Measurements from ENCODE around the gene FLT1. TPM values are rescaled to one million over a fixed set of nuclear protein-coding genes. Genes with fewer than 3 reads are reported as not detected.

FLT1 gene
- total RNA-seq, 1 experiment from 2014 or later = 1.6 TPM

- Histone ChIP-seq H3K4me1 (replicated peaks) (no peaks in the 10 kb centered on the region), H3K9me3 (replicated peaks) (no peaks in the 10 kb centered on the region), H3K27ac (no peak overlapping the region), H3K27me3 (replicated peaks) (no peaks in the 10 kb centered on the region), H3K4me3 (no peak overlapping the region), H3K36me3 (no peaks in the 10 kb centered on the region)
- DNase-seq (ENCODE audit: low read depth in 1 of 2, low spot score in 2 of 2) = no peak
Observed at GRCh38 chr13:28435917-28436316, 59.0 kb downstream of the FLT1 start.

GRCh38 chr13:28434926-28435325 is 60.0 kb downstream of the FLT1 start:
- H3K27me3 ChIP-seq (replicated peaks) = no peaks in the 10 kb centered on the region
- H3K9me3 ChIP-seq (replicated peaks) = no peaks in the 10 kb centered on the region
- H3K4me1 ChIP-seq (replicated peaks) = no peaks in the 10 kb centered on the region
- DNase-seq (ENCODE audit: low read depth in 1 of 2, low spot score in 2 of 2) = no peak
- H3K27ac ChIP-seq = no peak overlapping the region
- H3K4me3 ChIP-seq = no peak overlapping the region
- H3K36me3 ChIP-seq = no peaks in the 10 kb centered on the region

DNA sequence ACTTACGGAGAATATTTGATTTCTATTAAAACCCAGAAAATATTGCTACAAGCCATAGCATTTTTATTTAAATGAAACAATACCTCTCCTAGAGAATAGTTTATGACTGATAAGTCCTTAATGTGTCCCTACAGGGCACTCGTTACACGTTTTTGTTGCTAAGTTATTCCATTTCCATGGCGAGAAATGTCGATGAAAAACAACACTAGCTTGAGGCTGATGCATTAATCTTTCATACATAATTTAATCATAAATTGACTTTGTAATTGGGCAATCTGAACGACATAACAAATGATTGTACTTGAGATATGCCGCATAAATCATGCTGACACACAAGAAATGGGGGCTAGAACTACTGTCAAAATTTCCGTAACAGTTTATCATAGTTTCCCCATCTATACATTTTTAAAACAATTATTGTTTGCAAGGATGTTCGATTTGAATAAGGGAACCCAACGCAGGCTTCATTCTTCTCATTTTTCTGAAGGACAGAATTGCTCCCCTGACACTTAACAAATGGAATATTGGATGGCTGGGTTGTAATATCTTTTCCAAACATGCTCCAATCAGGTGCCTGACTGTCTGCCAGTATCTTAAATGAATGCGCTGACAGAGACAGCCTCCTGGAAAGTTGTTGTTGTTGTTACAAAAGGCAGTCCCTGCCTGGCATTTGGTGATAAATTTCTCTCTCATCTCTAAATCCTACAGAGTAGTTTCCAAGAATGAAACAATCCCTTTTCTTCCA is 61.9 kb downstream of the FLT1 start:
- Histone ChIP-seq H3K27ac (no peak overlapping the region), H3K4me3 (no peak overlapping the region), H3K36me3 (no peaks in the 10 kb centered on the region), H3K4me1 (replicated peaks) (no peaks in the 10 kb centered on the region), H3K27me3 (replicated peaks) (no peaks in the 10 kb centered on the region), H3K9me3 (replicated peaks) (no peaks in the 10 kb centered on the region)
- no peak for DNase-seq (ENCODE audit: low read depth in 1 of 2, low spot score in 2 of 2)

DNA sequence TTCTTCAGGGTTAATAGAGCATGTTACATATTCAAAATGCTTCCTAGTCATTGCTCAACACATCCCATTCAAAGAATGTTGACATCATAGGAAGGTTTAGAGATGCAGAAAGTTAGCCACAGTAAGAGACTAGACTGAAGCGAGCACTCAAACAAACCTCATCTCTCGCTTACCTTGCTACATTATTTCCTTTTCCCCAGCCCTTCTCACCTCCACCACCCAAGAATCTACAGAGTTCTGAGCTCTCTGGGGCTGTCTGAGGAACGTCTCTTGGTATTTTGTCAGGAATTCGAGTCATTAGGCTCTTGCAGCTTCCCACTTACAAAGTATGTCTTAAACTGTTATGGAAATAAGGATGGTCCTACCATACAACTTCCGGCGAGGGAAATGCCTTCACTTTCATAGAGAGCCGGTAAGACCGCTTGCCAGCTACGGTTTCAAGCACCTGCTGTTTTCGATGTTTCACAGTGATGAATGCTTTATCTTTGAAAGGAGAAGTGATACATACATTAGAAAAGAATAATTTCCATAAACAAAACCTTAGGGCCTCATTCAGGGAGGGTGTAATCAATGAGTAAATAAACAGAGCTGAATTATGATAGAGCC is 65.1 kb downstream of the FLT1 start:
- Histone ChIP-seq H3K4me1 (replicated peaks) (0 out of 2 replicates have a peak, but pooled peaks cover 7% of the 10 kb centered on the region), H3K4me3 (no peak overlapping the region), H3K27me3 (replicated peaks) (no peaks in the 10 kb centered on the region), H3K27ac (no peak overlapping the region), H3K9me3 (replicated peaks) (no peaks in the 10 kb centered on the region), H3K36me3 (no peaks in the 10 kb centered on the region)
- no peak for DNase-seq (ENCODE audit: low read depth in 1 of 2, low spot score in 2 of 2)

- no peak overlapping the region for H3K4me3 ChIP-seq
- no peaks in the 10 kb centered on the region for H3K36me3 ChIP-seq
- DNase-seq (ENCODE audit: low read depth in 1 of 2, low spot score in 2 of 2) = no peak
- no peaks in the 10 kb centered on the region for H3K27me3 ChIP-seq (replicated peaks)
- 0 out of 2 replicates have a peak, but pooled peaks cover 7% of the 10 kb centered on the region for H3K4me1 ChIP-seq (replicated peaks)
- H3K27ac ChIP-seq = no peak overlapping the region
- H3K9me3 ChIP-seq (replicated peaks) = no peaks in the 10 kb centered on the region
Observed at GRCh38 chr13:28429096-28429495, 65.8 kb downstream of the FLT1 start.

DNA sequence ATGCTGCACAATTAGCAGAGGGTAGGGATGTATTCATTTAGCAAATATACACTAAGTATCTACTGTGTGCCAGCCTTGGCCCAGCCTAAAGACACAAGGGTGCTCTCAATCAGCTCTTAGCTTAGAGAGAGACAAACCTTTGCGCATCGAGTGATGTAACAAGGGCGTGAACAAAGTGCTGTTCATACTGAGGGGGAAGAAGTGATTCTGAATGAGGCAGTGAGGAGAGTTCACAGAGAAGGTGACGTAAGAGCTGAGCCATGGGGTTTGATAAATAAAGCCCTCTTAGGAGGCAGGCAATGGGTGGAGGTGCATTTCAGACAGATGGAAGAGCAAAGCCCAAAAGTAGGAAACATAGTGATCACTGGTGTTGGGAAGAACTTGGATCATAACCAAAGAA is 68.5 kb downstream of the FLT1 start:
- no peaks in the 10 kb centered on the region for H3K36me3 ChIP-seq
- no peaks in the 10 kb centered on the region for H3K9me3 ChIP-seq (replicated peaks)
- no peak overlapping the region for H3K27ac ChIP-seq
- H3K4me1 ChIP-seq (replicated peaks) = 0 out of 2 replicates have a peak, but pooled peaks cover 7% of the 10 kb centered on the region
- no peak for DNase-seq (ENCODE audit: low read depth in 1 of 2, low spot score in 2 of 2)
- H3K27me3 ChIP-seq (replicated peaks) = no peaks in the 10 kb centered on the region
- H3K4me3 ChIP-seq = no peak overlapping the region

DNA sequence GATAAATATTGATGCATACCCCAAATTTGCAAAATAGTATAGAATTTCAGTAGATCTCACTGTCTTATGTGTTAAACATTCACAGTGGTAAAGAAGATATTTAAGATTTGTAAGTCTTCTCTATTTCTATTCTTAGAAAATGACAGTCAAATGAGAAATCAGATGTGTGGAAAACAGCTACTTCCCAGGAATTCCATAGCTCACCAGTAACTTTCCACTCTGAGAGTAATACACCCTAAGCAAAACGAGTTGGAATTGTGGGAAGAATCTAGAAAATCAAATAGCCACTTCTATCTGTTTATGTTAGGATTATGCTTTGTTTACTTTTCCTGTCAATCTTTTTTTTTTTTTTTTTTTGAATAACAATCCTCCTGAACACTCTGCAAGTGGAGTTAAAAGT is 69.1 kb downstream of the FLT1 start:
- H3K9me3 ChIP-seq (replicated peaks) = no peaks in the 10 kb centered on the region
- DNase-seq (ENCODE audit: low read depth in 1 of 2, low spot score in 2 of 2) = no peak
- no peak overlapping the region for H3K4me3 ChIP-seq
- no peaks in the 10 kb centered on the region for H3K27me3 ChIP-seq (replicated peaks)
- 0 out of 2 replicates have a peak, but pooled peaks cover 7% of the 10 kb centered on the region for H3K4me1 ChIP-seq (replicated peaks)
- no peaks in the 10 kb centered on the region for H3K36me3 ChIP-seq
- no peak overlapping the region for H3K27ac ChIP-seq

- H3K9me3 ChIP-seq (replicated peaks) = no peaks in the 10 kb centered on the region
- no peaks in the 10 kb centered on the region for H3K36me3 ChIP-seq
- DNase-seq (ENCODE audit: low read depth in 1 of 2, low spot score in 2 of 2) = no peak
- H3K27me3 ChIP-seq (replicated peaks) = no peaks in the 10 kb centered on the region
- 0 out of 2 replicates have a peak, but pooled peaks cover 7% of the 10 kb centered on the region for H3K4me1 ChIP-seq (replicated peaks)
- no peak overlapping the region for H3K4me3 ChIP-seq
- H3K27ac ChIP-seq = no peak overlapping the region
Observed at GRCh38 chr13:28424541-28424940, 70.4 kb downstream of the FLT1 start.

DNA sequence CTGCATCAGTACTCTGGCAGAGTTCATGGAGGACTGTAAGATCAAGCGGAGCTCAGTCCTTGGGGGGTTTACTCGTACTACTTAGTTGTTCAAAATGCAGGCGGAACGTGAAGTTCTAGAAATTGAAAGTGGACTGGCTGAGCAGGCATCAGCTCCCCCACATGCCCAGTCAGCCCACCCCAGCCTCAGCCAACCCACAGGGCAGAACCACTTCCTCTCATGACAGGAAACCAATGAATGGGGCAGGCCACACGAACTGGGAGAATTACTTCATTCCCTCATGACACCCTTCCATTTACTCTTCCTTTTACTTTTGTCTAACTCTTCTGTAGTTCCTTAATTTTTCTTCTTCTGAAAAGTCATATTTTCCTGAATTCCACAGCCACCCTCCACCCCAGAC is 71.9 kb downstream of the FLT1 start:
- H3K27ac ChIP-seq = no peak overlapping the region
- DNase-seq (ENCODE audit: low read depth in 1 of 2, low spot score in 2 of 2) = no peak
- no peak overlapping the region for H3K4me3 ChIP-seq
- no peaks in the 10 kb centered on the region for H3K36me3 ChIP-seq
- H3K4me1 ChIP-seq (replicated peaks) = 0 out of 2 replicates have a peak, but pooled peaks cover 7% of the 10 kb centered on the region
- no peaks in the 10 kb centered on the region for H3K9me3 ChIP-seq (replicated peaks)
- no peaks in the 10 kb centered on the region for H3K27me3 ChIP-seq (replicated peaks)

- Histone ChIP-seq H3K4me3 (no peak overlapping the region), H3K27me3 (replicated peaks) (no peaks in the 10 kb centered on the region), H3K36me3 (no peaks in the 10 kb centered on the region), H3K27ac (no peak overlapping the region), H3K4me1 (replicated peaks) (0 out of 2 replicates have a peak, but pooled peaks cover 7% of the 10 kb centered on the region), H3K9me3 (replicated peaks) (no peaks in the 10 kb centered on the region)
- DNase-seq (ENCODE audit: low read depth in 1 of 2, low spot score in 2 of 2) = no peak
Observed at GRCh38 chr13:28421676-28422410, 73.1 kb downstream of the FLT1 start.

DNA sequence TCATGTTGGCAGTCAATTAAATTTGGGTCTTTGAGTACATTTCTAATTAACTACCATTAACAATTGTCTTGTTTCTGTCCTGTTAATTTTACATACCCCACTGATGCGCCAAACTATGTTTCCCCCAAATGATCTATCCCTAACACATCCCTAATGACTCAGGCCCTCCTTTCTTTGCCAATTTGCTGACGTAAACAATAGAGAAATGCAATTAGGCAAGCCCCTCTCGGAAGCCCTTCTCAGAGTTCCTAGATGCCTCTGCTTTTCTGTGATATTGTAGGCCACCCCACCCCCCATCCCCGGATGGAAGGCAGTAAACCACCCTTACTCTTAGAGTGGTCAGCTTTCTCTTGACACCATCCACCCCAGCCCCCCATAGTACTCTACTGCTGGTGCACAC is 74.2 kb downstream of the FLT1 start:
- no peak for DNase-seq (ENCODE audit: low read depth in 1 of 2, low spot score in 2 of 2)
- Histone ChIP-seq H3K27ac (no peak overlapping the region), H3K9me3 (replicated peaks) (no peaks in the 10 kb centered on the region), H3K4me1 (replicated peaks) (0 out of 2 replicates have a peak, but pooled peaks cover 2% of the 10 kb centered on the region), H3K27me3 (replicated peaks) (no peaks in the 10 kb centered on the region), H3K4me3 (no peak overlapping the region), H3K36me3 (no peaks in the 10 kb centered on the region)

DNA sequence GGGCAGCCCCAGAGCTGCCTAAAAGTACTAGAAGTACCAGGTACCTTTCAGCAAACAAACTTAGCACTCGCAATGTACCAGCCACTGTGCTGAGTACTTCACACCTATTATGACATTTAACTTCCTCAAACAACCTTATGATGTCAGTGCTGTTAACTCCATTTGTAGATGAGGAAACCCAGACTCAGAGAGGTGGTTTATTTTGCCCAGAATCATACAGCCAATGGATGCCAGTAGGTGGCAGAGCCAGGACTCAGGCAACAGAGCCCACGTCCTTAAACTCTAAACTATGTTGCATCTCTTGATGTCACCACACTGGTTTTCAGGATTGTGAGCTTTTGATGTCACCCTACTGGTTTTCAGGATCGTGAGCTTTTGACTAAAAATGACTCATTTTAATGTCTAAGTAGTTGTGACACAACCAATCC is 78.9 kb downstream of the FLT1 start:
- Histone ChIP-seq H3K4me1 (replicated peaks) (peaks cover 4% of the 10 kb centered on the region; the same call in 1 of the 2 replicates), H3K9me3 (replicated peaks) (no peaks in the 10 kb centered on the region), H3K27me3 (replicated peaks) (no peaks in the 10 kb centered on the region), H3K4me3 (no peak overlapping the region), H3K36me3 (no peaks in the 10 kb centered on the region), H3K27ac (no peak overlapping the region)
- DNase-seq (ENCODE audit: low read depth in 1 of 2, low spot score in 2 of 2) = no peak

GRCh38 chr13:28413999-28414398 is 80.9 kb downstream of the FLT1 start:
- Histone ChIP-seq H3K27me3 (replicated peaks) (no peaks in the 10 kb centered on the region), H3K4me1 (replicated peaks) (peaks cover 4% of the 10 kb centered on the region; the same call in 1 of the 2 replicates)

GRCh38 chr13:28412981-28413380 is 81.9 kb downstream of the FLT1 start:
- H3K27ac ChIP-seq = no peak overlapping the region
- peaks cover 4% of the 10 kb centered on the region; the same call in 1 of the 2 replicates for H3K4me1 ChIP-seq (replicated peaks)
- no peaks in the 10 kb centered on the region for H3K9me3 ChIP-seq (replicated peaks)
- H3K27me3 ChIP-seq (replicated peaks) = no peaks in the 10 kb centered on the region
- no peak for DNase-seq (ENCODE audit: low read depth in 1 of 2, low spot score in 2 of 2)
- H3K4me3 ChIP-seq = no peak overlapping the region
- no peaks in the 10 kb centered on the region for H3K36me3 ChIP-seq

More at GRCh38 chr13:28413999-28414398, 80.9 kb downstream of the FLT1 start:
- Histone ChIP-seq H3K27ac (no peak overlapping the region), H3K4me3 (no peak overlapping the region), H3K36me3 (no peaks in the 10 kb centered on the region), H3K9me3 (replicated peaks) (no peaks in the 10 kb centered on the region)
- no peak for DNase-seq (ENCODE audit: low read depth in 1 of 2, low spot score in 2 of 2)

Data from SJSA1 (cell line).